Upper lobe of right lung (tissue), 1 donor: ENCODE data around the gene TAS2R60. TPM values are rescaled to one million over a fixed set of nuclear protein-coding genes. Genes with fewer than 3 reads are reported as not detected.

Experiments used
- ATAC-seq: fragments of 200-7000 bp; cut with Tn5 transposase; one replicate; pipeline ENCODE4 v1.9.1; 2020; ENCODE audit warnings: mild to moderate bottlenecking, moderate library complexity
- DNase-seq: peaks from one replicate; pipeline ENCODE4 v3.0.0-alpha.2; 2020
- H3K27ac ChIP-seq: fragments of 200-600 bp; one replicate; pipeline ENCODE4 v1.8.0; 2022
- H3K27me3 ChIP-seq: fragments of 200-600 bp; one replicate; pipeline ENCODE4 v1.8.0; 2022; ENCODE audit warnings: mild to moderate bottlenecking
- H3K36me3 ChIP-seq: fragments of 200-600 bp; one replicate; pipeline ENCODE4 v1.8.0; 2022
- H3K4me1 ChIP-seq: fragments of 200-600 bp; one replicate; pipeline ENCODE4 v1.8.0; 2022
- H3K4me3 ChIP-seq: fragments of 200-600 bp; one replicate; pipeline ENCODE4 v1.8.0; 2022; ENCODE audit warnings: mild to moderate bottlenecking
- H3K9me3 ChIP-seq: fragments of 200-600 bp; one replicate; pipeline ENCODE4 v1.8.0; 2022
- intact Hi-C: fragments of 100-400 bp; cut with DNase I; formaldehyde crosslinking; loops from one replicate; pipeline ENCODE4 v1.11.0; 2022
- total RNA-seq: library from RNA; stranded (reverse); fragmentation: NEBNext Ultra II Directional; extraction: Animal tissue kit (Norgen Biotek cat#: 25700); gene quantifications from one replicate; pipeline ENCODE4 v1.2.1, GENCODE V29; 2021
- TF ChIP-seq, protein P1 (sequence below): fragments of 200-600 bp; IDR thresholded peaks from one replicate; pipeline ENCODE4 v1.8.0; 2022; ENCODE audit warnings: antibody characterized with exemption
- donor health status: DM: no; HTN: yes; CAD: no; lungs with severe emphysema.

The TAS2R60 gene
- total RNA-seq, 1 donor from 2014 or later: not detected

DNA sequence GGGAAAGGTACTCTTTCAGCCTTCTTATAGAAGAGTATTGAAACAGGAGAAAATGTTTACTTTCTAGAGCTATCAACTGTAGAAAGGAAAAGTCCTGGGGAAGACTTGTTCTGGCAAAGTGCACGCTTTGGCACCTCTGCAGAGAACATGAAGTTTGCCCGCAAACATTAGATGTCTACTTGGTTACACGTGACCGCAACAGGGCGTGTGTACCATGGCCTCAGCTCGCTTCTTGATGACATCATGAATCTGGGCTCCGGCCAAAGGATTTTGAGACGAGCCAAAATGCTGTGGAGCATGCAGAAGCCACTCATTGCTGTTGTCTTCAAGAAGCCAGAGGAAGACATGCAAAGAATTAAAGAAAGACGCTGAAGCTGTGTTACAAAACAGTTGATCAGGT, 8.6 kb upstream of the TAS2R60 start:
- no peak overlapping the region for H3K4me3 ChIP-seq
- DNase-seq: no peak
- H3K9me3 ChIP-seq: no peaks in the 10 kb centered on the region
- ATAC-seq: no peak
- intact Hi-C loops: no loop called here
- no peaks in the 10 kb centered on the region for H3K36me3 ChIP-seq
- TF ChIP-seq, protein P1, sequence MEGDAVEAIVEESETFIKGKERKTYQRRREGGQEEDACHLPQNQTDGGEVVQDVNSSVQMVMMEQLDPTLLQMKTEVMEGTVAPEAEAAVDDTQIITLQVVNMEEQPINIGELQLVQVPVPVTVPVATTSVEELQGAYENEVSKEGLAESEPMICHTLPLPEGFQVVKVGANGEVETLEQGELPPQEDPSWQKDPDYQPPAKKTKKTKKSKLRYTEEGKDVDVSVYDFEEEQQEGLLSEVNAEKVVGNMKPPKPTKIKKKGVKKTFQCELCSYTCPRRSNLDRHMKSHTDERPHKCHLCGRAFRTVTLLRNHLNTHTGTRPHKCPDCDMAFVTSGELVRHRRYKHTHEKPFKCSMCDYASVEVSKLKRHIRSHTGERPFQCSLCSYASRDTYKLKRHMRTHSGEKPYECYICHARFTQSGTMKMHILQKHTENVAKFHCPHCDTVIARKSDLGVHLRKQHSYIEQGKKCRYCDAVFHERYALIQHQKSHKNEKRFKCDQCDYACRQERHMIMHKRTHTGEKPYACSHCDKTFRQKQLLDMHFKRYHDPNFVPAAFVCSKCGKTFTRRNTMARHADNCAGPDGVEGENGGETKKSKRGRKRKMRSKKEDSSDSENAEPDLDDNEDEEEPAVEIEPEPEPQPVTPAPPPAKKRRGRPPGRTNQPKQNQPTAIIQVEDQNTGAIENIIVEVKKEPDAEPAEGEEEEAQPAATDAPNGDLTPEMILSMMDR: no peak
- no peaks in the 10 kb centered on the region for H3K27me3 ChIP-seq
- H3K27ac ChIP-seq: no peak overlapping the region
- H3K4me1 ChIP-seq: peaks cover 3% of the 10 kb centered on the region

DNA sequence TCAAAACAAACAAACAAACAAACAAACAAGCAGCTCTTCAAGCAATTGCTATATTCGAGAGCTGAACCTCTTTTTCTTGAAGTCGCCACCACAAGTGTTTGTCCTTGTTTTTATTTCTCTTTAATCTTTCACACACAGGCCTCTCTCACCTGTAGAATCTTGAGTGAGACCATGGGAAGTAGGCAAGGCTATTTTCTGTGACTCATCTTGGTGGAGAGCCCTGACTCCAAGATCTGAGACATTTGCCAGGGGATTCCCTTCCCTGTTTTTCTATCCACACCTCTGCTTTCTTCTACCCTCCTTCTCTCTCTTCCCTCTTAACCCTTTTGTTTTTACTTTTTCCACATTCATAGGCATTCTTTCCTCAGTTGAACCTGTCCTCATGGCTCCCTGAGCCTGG, 8.0 kb upstream of the TAS2R60 start:
- no peak for ATAC-seq
- H3K9me3 ChIP-seq: no peaks in the 10 kb centered on the region
- H3K27ac ChIP-seq: no peak overlapping the region

DNA sequence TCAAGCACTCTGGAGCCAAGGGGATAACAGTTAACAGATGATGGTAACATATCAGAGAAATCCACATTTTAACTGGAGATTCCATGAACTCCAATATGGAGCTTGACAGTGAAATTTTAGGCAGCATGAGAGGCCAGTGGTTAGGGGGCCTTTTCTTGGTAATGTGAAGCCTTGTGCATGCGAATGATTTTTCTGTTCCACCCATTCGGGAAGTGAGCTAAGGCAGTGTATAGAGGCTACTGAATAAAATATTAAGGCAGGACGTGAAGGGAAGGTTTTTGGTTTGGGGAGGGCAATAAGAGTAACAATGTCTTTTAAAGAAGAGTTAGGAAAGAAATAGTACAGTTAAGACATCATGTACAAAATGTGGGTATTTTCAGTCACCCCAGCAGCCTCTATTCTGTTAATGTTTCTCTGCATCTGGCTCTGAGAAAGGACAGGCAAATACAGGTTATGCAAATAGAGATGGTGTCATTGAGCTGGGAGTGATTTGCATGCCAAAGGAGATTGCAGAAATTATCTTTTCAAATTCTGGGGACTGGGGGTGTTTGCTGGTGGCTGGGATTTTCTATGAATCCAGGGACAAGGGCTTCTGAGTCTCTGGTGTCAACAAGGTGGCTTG, 6.8 kb upstream of the TAS2R60 start:
- Histone ChIP-seq H3K9me3 (no peaks in the 10 kb centered on the region), H3K4me3 (no peak overlapping the region), H3K36me3 (no peaks in the 10 kb centered on the region), H3K4me1 (no peaks in the 10 kb centered on the region), H3K27me3 (no peaks in the 10 kb centered on the region), H3K27ac (no peak overlapping the region)
- DNase-seq: no peak
- ATAC-seq: no peak
- intact Hi-C loops: no loop called here
- TF ChIP-seq, protein P1: no peak

More for the DNA sequence above, 8.0 kb upstream of the TAS2R60 start:
- intact Hi-C loops: no loop called here
- H3K36me3 ChIP-seq: no peaks in the 10 kb centered on the region
- H3K4me1 ChIP-seq: no peaks in the 10 kb centered on the region
- no peak for DNase-seq
- H3K4me3 ChIP-seq: no peak overlapping the region
- no peaks in the 10 kb centered on the region for H3K27me3 ChIP-seq
- TF ChIP-seq, protein P1: no peak

DNA sequence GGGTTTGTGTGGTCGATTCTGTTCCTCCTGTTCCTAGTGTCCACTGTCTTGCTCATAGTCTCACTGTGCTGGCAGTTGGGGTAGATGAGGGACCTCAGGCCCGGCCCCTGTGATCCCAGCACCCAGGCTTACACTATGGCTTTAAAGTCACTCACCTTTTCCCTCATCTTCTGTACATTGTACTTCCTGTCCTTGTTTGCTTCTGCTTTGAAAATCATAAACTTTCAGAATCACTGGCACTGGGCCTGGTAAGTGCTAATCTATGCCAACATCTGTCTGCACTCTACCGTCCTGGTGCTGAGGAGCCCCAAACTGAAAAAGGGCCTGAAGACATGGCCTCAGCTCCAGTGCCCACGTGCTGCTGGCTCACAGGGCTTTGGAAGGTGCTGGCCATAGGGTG, 5.7 kb upstream of the TAS2R60 start:
- no peak for DNase-seq
- Histone ChIP-seq H3K27me3 (no peaks in the 10 kb centered on the region), H3K4me3 (no peak overlapping the region), H3K4me1 (no peaks in the 10 kb centered on the region), H3K36me3 (no peaks in the 10 kb centered on the region), H3K9me3 (no peaks in the 10 kb centered on the region), H3K27ac (no peak overlapping the region)
- TF ChIP-seq, protein P1: no peak
- intact Hi-C loops: no loop called here
- ATAC-seq: peak; percentile 32

DNA sequence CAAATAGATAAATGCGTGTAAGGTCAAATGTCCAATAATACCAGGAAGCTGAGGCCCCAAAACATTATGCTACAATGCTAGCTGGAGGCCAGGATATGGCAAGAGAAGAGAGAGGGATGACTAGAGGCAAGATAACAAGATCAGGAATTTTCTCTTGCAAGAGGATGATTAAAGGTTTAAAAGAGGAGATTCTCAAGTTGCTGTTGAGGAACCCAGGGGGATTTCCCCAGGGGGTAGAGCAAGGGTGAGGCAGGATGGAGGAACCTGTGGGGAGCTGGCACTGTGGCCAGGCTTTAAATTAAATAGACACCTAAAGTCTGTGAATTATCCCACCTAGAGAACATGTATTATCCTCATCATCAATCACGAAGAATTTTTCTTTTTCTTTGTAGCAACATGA, 3.4 kb upstream of the TAS2R60 start:
- H3K27ac ChIP-seq: no peak overlapping the region
- DNase-seq (no peak), ATAC-seq (no peak)
- no peaks in the 10 kb centered on the region for H3K27me3 ChIP-seq
- no peak overlapping the region for H3K4me3 ChIP-seq
- TF ChIP-seq, protein P1: no peak
- no peaks in the 10 kb centered on the region for H3K36me3 ChIP-seq
- no peaks in the 10 kb centered on the region for H3K9me3 ChIP-seq
- intact Hi-C loops: no loop called here
- no peaks in the 10 kb centered on the region for H3K4me1 ChIP-seq
